ENCODE measurements around the gene CEBPZ.
A peak's percentile ranks its signal among the peaks of the same experiment; 100 is the strongest.
"Not testable (repeated sequence)": the region's sequence is repeated elsewhere in the genome, so short reads cannot be mapped to it uniquely, and the experiment has no call there.

Gene CEBPZ

DNA sequence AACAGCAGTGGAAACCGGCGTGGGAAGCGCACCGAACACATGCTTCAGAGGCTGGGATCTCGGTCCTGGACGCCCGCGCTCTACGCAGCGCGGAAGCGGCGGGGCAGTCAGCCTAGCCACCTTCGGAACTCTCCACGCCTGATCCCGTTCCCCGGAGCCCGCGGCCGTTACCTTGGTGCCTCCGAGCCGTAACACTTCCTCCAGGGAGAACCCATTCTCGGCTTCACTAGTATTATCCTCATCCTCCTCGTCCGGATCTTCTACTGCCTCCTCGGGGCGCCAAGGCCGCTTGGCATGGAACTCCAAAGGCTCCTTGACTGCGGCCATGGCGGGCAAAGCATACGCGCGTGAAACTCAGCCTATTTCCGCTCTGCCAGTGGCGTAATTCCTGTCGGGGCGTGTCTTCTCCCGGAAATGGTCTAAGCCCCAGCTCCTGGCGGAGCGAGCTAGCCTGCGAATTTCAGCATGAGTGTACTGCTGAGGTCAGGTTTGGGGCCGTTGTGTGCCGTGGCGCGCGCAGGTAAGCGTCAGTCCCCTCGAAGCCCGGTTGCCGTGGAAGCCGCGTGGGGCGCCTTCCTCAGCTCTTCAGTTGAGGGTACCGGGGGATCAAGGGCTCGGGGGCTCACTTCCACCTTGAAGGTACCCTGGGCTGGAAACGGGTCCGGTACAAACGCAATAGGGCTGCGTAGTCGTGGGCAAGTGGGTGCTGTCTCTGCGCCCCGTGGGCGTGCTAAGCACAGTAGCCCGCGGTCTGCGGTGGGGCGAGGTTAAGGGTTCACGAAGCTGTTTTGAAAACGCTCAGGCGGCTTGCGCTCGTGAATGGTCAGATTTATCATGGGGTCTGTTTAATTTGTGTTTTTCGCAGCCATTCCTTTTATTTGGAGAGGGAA lies at the start of gene CEBPZ, which contains the start of gene NDUFAF7:
CEBPZ (minus strand) TSS at position 356 of the 890 bp plus-strand sequence; CDS start at position 327, 29 bp downstream.
NDUFAF7 (plus strand) TSS at position 418 of the 890 bp plus-strand sequence; CDS start at position 466, 48 bp downstream.
- DNase-seq (ENCODE audit: low read depth in 2 of 2, low spot score in 1 of 2), result peak; percentile 66 to 77

GRCh38 chr2:37276291-37276690 lies 44.9 kb upstream of the CEBPZ start:
- no peak for DNase-seq (ENCODE audit: low read depth in 2 of 2, low spot score in 1 of 2)

GRCh38 chr2:37274359-37274965 lies 43.1 kb upstream of the CEBPZ start:
- DNase-seq (ENCODE audit: low read depth in 2 of 2, low spot score in 1 of 2), result no peak

- DNase-seq (ENCODE audit: low read depth in 2 of 2, low spot score in 1 of 2), result no peak
These were observed 40.1 kb upstream of the CEBPZ start for GRCh38 chr2:37271376-37272067.

DNA sequence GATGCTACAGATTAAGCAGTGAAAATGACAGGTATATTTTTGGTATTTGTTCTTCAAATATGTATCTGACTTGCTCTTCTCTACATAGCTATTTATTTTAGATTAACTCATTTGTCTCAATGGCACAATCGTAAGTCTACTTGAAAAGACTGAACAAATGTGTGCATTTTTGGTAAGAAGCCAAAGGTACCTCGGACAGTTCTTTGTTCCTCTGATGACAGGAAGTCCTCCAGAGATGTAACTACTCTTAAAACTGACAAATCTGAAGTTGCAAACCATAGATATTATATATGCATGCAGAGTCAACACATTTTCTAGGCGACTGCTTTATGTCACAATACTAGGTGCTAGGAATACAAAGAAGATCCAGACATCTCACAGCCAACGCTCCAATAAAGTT lies 36.7 kb upstream of the CEBPZ start:
- no peak for DNase-seq (ENCODE audit: low read depth in 2 of 2, low spot score in 1 of 2)

DNA sequence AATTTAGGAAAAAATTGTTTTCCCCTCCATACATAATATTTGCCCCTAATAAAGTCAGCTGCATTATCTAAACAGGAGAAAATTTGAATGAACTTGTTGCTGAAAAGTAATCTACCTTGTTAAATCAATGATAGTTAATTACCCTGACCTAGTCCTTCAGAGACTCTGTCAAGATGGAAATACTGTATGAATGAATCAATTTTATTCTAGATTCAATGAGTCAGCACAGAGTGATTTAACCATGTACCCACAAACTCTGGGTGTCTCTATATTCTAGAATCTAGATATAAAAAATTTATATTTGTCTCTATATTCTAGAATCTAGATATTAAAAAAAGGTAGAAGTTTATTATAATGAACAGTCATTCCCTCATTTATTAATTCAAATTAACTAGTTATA lies 36.3 kb upstream of the CEBPZ start:
- no peak for DNase-seq (ENCODE audit: low read depth in 2 of 2, low spot score in 1 of 2)

DNA sequence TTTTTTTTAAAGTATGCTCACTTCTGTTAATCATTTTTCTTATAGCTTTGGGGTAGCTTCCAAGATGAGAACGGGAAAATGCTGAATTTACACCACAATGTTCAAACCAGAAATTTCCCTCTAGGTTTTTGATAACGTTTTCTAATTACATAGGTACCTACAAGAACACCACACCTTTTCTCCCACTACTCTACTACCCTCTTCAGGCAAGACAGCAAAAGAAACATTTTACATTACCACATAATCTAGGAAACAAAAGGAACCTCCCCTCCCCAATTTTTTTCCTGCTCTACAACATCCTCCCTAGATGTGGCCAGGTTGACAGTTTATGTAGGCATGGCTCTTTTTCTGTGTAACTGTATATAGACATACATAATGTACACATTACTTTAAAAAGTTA lies 32.4 kb upstream of the CEBPZ start:
- no peak for DNase-seq (ENCODE audit: low read depth in 2 of 2, low spot score in 1 of 2)

DNA sequence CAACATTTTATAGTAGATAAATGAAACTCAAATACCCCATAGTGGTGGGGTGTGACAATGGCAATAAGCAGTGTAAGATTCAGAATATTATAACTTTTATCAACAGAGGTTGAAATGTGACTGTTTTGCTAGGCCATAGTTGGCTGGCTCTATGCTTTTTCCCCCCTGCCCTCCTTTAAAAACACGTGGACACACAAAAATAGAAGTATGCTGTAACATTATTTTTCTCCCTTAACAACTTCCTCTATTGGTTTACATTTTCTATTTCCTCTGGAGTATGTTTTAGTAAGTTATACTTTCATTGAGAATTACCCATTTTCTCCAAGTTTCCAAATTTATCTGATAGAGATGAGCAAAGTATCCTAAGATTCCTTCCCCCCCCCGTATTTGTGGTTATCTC lies 31.1 kb upstream of the CEBPZ start:
- no peak for DNase-seq (ENCODE audit: low read depth in 2 of 2, low spot score in 1 of 2)

- DNase-seq (ENCODE audit: low read depth in 2 of 2, low spot score in 1 of 2), result no peak
These were observed 19.7 kb upstream of the CEBPZ start for GRCh38 chr2:37250869-37251740.

DNA sequence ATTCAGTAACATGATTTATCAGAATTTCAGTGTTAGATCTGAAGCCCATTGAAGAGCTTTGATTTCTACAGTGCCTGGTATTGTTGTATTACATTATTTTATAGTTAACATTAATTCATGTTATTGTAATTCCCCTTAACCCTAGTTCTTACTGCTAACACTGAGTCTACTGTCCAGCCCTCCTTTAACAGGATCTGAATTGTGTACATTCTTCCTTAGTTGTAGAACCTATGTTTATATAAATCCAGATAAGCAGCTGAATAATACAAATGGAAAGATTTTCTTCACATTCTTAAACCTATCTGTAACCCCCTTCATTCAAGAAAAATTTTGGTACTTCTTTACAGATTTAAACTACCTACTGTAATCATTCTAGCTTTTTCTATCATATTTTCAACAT lies 14.8 kb upstream of the CEBPZ start:
- no peak for DNase-seq (ENCODE audit: low read depth in 2 of 2, low spot score in 1 of 2)

GRCh38 chr2:37244755-37245154 lies 13.4 kb upstream of the CEBPZ start:
- DNase-seq (ENCODE audit: low read depth in 2 of 2, low spot score in 1 of 2), result no peak

GRCh38 chr2:37244017-37244416 lies 12.6 kb upstream of the CEBPZ start:
- no peak for DNase-seq (ENCODE audit: low read depth in 2 of 2, low spot score in 1 of 2)

- no peak for DNase-seq (ENCODE audit: low read depth in 2 of 2, low spot score in 1 of 2)
These were observed 12.0 kb upstream of the CEBPZ start for GRCh38 chr2:37243435-37243834.

GRCh38 chr2:37232131-37232933 lies 936 bp upstream of the CEBPZ start:
- DNase-seq (ENCODE audit: low read depth in 2 of 2, low spot score in 1 of 2), result no peak

DNA sequence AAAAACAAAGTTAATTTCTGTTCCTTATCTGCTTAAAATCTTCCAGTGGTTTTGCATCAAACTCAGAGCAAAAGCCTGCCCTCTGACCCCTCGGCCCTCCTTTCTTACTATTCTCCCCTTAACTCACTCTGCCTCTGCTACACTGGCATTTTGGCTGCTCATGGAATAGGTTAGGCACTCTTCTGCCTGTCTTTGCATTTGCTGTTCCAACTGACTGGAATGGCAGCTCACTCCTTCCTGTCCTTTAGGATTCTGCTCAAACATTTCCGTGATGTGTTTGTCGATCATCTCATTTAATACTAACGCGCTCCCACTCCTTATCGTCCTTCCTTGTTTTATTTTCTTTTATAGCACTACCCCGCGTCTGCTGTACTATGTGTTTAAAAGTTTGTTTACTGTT lies 815 bp downstream of the CEBPZ start:
- DNase-seq (ENCODE audit: low read depth in 2 of 2, low spot score in 1 of 2), result no peak

DNA sequence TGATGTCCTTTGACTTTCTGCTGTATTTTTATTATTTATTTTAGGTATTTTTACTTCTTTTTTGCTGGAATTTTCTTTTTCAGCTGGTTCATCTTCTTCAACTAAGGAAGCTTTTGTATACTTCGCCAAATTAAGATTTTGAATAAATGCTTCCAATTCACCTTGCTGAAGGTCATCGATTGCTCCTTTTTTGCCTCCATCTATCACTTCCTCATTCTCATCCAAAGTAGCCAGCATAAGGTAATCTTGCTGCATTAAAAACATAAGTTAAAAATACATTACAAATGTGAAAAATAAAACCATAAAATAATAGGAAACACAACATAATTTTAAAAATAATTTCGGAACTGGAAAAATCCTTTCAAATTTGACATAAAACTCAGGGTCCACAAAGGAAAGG lies 2.6 kb downstream of the CEBPZ start:
- DNase-seq (ENCODE audit: low read depth in 2 of 2, low spot score in 1 of 2), result no peak

- DNase-seq (ENCODE audit: low read depth in 2 of 2, low spot score in 1 of 2), result no peak
These were observed 4.5 kb downstream of the CEBPZ start for GRCh38 chr2:37226863-37227262.

DNA sequence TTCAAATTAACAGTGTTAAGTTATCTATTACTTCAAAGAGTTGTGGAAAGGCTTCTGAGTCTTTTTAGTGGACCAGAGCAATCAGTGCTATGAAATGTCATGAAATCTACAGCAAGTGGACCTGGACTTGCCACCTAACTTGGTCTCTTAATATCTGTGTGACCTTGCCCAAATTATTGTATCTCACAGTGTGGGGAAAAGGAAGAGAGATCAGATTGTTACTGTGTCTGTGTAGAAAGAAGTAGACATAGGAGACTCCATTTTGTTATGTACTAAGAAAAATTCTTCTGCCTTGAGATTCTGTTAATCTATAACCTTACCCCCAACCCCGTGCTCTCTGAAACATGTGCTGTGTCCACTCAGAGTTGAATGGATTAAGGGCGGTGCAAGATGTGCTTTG lies 6.3 kb downstream of the CEBPZ start:
- DNase-seq (ENCODE audit: low read depth in 2 of 2, low spot score in 1 of 2), result not testable (repeated sequence)

DNA sequence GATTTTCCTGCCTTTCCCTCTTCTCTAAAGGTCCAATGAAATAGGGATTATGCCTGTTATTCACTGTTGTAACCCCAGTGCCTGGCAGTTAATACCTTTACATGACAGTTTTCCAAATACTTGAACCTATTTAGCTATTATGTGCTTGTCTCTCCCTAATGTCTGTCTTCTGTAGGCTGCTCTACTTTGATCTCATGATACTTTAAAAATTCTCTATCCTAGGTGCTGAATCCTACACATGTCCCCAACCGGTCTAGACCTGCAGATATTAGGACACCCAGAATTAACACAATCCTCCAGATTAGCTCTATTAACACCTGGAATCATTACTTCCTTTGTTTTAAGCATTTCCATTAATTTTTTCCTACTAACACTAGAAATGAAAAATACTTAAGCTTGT lies 7.3 kb downstream of the CEBPZ start:
- no peak for DNase-seq (ENCODE audit: low read depth in 2 of 2, low spot score in 1 of 2)

- DNase-seq (ENCODE audit: low read depth in 2 of 2, low spot score in 1 of 2), result no peak
These were observed 8.3 kb downstream of the CEBPZ start for GRCh38 chr2:37223131-37223530.

Measured in stimulated activated CD8-positive, alpha-beta memory T cell treated with anti-CD3 and anti-CD28 coated beads, Interleukin-4, amount 100 ng/mL, for 4 hours (primary cell).